Choroid plexus epithelial cell (primary cell): Measurements from ENCODE around the gene IGF2.

Experiments used
- DNase-seq: peaks from one replicate; pipeline ENCODE4 v3.0.0-alpha.2; 2010; ENCODE audit warnings: low read depth
- H3K4me3 ChIP-seq: 2 replicates; pipeline ENCODE4 v1.5.1; 2011; ENCODE audit warnings: low read depth, mild to moderate bottlenecking, control low read depth, low read length, moderate library complexity
- CTCF ChIP-seq: conservative IDR thresholded peaks from 2 replicates; pipeline ENCODE4 v1.5.1; 2011; ENCODE audit warnings: low read depth, mild to moderate bottlenecking, control low read depth, inconsistent platforms, low read length, moderate library complexity

IGF2 gene

GRCh38 chr11:2139123-2139521, at the start of gene IGF2:
TSS of gene IGF2 (minus strand) at chr11:2139389. CDS start at chr11:2135523, 3,866 bp downstream.
- H3K4me3 ChIP-seq: peak within 1 kb of the TSS; percentile 55
- TF ChIP-seq CTCF: no peak
- no peak for DNase-seq

- no peak overlapping the region for H3K4me3 ChIP-seq
- no peak for DNase-seq
- TF ChIP-seq CTCF: no peak
Observed at GRCh38 chr11:2188745-2189144, 49.6 kb upstream of the IGF2 start.

GRCh38 chr11:2187280-2187707, 48.1 kb upstream of the IGF2 start:
- no peak for TF ChIP-seq CTCF
- DNase-seq: no peak
- H3K4me3 ChIP-seq: no peak overlapping the region

GRCh38 chr11:2186669-2187279, 47.6 kb upstream of the IGF2 start:
- DNase-seq: peak; percentile 36
- no peak overlapping the region for H3K4me3 ChIP-seq
- TF ChIP-seq CTCF: peak; percentile 61

- DNase-seq: no peak
- no peak overlapping the region for H3K4me3 ChIP-seq
- no peak for TF ChIP-seq CTCF
Observed at GRCh38 chr11:2185324-2186085, 46.3 kb upstream of the IGF2 start.

- H3K4me3 ChIP-seq: no peak overlapping the region
- no peak for TF ChIP-seq CTCF
- DNase-seq: no peak
Observed at GRCh38 chr11:2182692-2183474, 43.7 kb upstream of the IGF2 start.
